ENCODE data around the gene NBAS. TPM values are rescaled to one million over a fixed set of nuclear protein-coding genes. Genes with fewer than 3 reads are reported as not detected.

NBAS gene
- total RNA-seq, 1 donor from 2014 or later: 61.6 TPM

DNA sequence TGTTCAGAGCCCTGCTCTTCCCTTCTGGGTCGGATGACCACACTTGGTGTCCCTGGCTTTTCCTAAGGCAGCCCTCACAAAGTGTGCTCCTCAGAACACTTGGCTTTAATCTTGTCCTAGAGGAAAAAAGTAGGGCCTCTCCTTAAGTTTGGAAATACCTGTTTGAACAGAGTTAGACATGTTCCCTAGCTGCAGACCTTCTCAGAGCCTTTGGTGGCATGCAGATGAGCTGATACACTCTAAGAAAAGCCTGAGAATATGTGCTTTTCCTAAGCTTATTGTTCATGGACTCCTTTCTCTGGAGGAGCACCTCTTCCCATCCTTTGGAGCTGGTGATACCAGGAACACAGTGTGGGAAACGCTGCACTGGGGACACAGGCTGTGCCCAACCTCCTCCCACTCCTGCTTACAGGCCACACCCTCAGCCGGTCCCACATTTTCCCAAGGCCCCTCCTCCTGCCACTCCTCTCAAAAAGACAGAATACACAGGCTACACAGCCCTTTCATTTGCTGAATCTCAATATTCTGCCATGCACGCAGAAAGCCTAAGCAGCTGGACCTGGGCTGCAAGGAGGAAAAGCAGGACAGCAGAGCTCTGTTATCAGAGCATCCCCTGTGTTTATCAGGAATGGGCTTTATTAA, 443.6 kb downstream of the NBAS start:
- H3K36me3 Mint-ChIP-seq (ENCODE audit: low read depth): peaks cover 13% of the 10 kb centered on the region
- H3K4me3 Mint-ChIP-seq: no peak overlapping the region
- TF ChIP-seq, protein P1, sequence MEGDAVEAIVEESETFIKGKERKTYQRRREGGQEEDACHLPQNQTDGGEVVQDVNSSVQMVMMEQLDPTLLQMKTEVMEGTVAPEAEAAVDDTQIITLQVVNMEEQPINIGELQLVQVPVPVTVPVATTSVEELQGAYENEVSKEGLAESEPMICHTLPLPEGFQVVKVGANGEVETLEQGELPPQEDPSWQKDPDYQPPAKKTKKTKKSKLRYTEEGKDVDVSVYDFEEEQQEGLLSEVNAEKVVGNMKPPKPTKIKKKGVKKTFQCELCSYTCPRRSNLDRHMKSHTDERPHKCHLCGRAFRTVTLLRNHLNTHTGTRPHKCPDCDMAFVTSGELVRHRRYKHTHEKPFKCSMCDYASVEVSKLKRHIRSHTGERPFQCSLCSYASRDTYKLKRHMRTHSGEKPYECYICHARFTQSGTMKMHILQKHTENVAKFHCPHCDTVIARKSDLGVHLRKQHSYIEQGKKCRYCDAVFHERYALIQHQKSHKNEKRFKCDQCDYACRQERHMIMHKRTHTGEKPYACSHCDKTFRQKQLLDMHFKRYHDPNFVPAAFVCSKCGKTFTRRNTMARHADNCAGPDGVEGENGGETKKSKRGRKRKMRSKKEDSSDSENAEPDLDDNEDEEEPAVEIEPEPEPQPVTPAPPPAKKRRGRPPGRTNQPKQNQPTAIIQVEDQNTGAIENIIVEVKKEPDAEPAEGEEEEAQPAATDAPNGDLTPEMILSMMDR (conservative IDR thresholded peaks at IDR 0.05): no peak
- peaks cover 28% of the 10 kb centered on the region for H3K4me1 Mint-ChIP-seq
- no peaks in the 10 kb centered on the region for H3K27me3 Mint-ChIP-seq (ENCODE audit: low read depth)
- peaks cover 8% of the 10 kb centered on the region for H3K9me3 Mint-ChIP-seq
- no peak for DNase-seq (ENCODE audit: low read depth, low spot score)
- no peak overlapping the region for H3K27ac Mint-ChIP-seq (ENCODE audit: unreplicated experiment)

Other genes starting within 250 kb of the NBAS start
- gene DDX1, start 30.5 kb upstream of the NBAS start, total RNA-seq: 154 and 157 TPM in 2 replicates